Skeletal muscle satellite cell (primary cell): ENCODE results near the gene TMEM184A.

Experiments used
- H3K27me3 ChIP-seq: 2 replicates; pipeline ENCODE4 v1.7.0; 2013; ENCODE audit warnings: low read length; ENCODE audit not compliant: control insufficient read depth, insufficient read depth
- H3K36me3 ChIP-seq: 2 replicates; pipeline ENCODE4 v1.7.0; 2013; ENCODE audit warnings: mild to moderate bottlenecking, control low read depth, low read length; ENCODE audit not compliant: insufficient read depth
- H3K4me1 ChIP-seq: 2 replicates; pipeline ENCODE4 v1.7.0; 2013; ENCODE audit warnings: low read length; ENCODE audit not compliant: control insufficient read depth, insufficient read depth
- H3K4me2 ChIP-seq: 2 replicates; pipeline ENCODE4 v1.7.0; 2013; ENCODE audit warnings: mild to moderate bottlenecking, low read length
- H3K4me3 ChIP-seq: 2 replicates; pipeline ENCODE4 v1.7.0; 2013; ENCODE audit warnings: low read length
- H3K9ac ChIP-seq: 2 replicates; pipeline ENCODE4 v1.7.0; 2013; ENCODE audit warnings: mild to moderate bottlenecking, low read depth, low read length, moderate library complexity
- H3K9me3 ChIP-seq: replicated peaks from 2 replicates; pipeline ENCODE4 v1.7.0; 2013; ENCODE audit warnings: mild to moderate bottlenecking, control low read depth, low read length

The TMEM184A gene

DNA sequence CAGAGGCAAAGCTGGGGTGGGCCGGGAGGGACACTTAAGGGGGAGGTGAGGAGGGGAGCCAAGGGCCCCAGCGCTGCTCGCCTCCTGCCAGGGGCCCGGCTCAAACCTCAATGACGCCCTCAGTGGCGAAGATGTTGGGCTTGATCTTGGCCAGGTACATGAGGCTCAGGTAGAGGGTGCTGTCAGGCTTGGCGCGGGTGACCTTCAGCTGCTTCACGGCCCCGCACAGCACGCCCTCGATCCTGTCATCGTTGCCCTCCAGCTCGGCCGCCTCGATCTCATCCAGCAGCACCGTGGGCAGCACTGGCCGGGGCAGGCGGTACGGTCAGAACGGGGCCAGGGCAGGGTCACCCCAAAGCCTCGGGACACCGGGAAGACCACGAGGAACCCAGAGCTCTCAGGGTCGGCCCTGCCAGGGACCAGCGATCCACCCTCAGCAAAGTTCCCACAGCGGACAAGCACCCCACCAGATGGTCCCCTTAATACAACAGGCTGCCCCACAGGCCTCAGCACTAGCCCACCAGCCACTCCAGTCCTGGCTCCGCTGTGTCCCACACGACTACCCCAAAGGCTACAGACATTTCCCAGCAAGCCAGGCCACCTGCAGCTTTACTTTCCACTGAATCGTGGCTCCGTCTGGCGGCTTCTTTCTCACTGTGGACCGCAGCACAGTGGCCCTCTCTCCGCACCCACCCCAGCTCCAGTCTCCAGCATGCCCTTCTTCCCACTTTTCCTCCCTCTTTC, 55.8 kb downstream of the TMEM184A start:
- Histone ChIP-seq H3K9ac (no peak overlapping the region), H3K27me3 (no peaks in the 10 kb centered on the region), H3K9me3 (no peaks in the 10 kb centered on the region), H3K4me2 (no peak overlapping the region), H3K4me1 (peaks cover 6% of the 10 kb centered on the region), H3K4me3 (no peak overlapping the region), H3K36me3 (peaks cover 36% of the 10 kb centered on the region)

DNA sequence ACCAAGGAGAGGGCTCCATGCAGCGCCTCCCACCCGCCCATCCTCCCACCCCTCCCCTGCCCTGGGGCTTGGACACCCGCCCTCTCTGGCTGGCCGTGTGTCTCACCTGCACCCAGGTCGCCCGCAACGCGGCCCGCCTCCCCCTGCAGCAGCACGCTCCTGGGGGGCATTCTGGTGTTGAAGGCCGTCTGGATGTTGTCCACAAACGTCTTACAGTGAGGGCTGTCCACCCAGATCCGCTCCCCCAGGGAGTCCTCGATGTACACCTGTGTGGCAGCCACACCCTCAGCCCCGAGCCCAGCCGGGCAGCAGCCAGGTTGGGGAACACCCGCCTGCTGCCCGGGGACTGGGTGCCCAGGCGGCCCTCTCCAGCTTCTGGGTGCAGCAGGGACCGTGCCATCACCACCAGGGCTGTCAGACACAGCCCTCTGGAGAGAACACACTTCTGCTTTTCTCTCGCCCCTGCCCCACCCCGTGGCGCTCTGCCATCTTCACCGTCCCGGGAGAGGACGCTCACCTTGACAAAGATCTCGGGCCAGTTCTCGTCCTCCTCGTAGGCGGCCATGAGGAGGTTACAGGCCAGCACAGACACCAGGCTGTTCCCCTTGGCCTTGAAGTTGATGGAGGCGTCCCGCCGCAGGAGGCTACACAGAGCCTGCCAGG, 56.5 kb downstream of the TMEM184A start:
- H3K4me2 ChIP-seq = no peak overlapping the region
- H3K27me3 ChIP-seq = no peaks in the 10 kb centered on the region
- H3K9me3 ChIP-seq = no peaks in the 10 kb centered on the region
- H3K9ac ChIP-seq = no peak overlapping the region
- H3K36me3 ChIP-seq = peaks cover 36% of the 10 kb centered on the region
- H3K4me3 ChIP-seq = no peak overlapping the region
- peaks cover 6% of the 10 kb centered on the region for H3K4me1 ChIP-seq

DNA sequence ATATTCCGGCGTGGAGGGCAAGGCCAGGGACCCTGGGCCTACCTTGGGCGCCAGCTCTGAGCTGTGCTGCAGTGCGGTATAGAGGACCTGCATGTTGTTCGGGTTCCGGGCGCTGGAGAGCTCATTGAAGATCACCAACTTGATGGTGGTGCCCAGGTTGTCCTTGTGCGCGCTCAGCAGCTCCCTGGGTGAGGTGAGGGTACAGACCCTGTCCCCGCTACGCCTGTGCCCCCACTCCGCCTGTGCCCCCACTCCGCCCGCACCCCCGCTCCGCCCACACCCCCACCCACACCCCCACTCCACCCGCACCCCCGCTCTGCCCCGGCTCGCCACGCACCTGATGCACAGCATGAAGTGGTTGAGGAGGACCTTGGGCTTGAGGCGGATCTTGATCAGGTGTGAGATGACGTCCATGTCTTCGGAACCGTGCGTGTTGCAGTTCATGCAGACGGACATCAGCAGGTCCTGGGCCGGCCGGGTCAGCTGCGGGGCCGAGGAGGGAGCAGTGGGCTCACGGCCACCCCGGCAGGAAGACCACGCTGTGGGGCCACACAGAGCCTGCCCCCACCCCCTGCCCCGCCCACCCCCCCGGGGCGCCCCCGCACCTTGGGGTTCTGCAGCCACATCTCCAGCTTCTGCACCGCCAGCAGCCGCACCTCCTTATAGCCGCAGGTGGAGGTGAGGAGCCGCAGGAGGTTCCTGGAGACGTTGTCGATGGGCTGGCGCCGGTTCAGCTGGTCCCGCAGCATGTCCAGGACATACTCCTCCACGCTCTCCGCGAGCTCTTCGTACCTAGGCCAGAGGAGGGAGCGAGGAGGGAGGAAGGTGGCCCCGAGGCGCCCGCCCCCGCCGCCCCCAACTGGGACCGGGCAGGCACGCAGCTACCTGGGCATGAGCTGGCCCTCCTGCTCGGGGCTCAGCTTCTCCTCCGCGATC, 57.4 kb downstream of the TMEM184A start:
- H3K4me3 ChIP-seq = no peak overlapping the region
- peaks cover 44% of the 10 kb centered on the region for H3K36me3 ChIP-seq

DNA sequence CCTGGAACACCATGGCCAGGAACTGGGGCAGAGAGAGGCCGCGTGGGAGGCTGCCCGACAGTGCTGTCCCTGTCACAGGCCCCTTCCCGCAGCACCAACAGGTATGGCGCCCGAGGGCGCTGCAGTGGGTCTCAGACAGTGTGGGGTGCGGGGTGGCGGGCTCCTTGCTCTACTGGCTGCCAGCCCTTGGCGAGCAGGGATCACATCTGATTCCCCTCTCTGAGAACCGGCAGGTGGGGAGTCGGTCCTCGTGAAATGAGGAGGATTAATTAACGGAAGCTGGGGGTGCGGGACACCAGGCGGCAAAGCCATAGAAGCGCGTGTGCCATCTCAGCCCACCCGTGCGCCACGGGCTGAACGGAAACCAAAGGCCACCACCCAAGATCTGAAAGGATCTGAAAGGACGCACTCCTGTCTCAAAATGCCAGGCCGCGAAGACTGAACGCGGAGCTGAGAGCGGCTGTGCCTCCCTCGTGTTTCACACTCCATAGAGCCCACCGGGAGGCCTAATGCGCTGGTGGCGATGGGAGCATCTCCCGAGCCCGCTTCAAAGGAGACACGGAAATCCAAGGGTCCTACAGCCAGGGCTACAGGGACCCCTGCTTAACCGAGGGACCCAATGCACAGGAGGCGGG, 58.6 kb downstream of the TMEM184A start:
- H3K36me3 ChIP-seq = peaks cover 45% of the 10 kb centered on the region

More for the DNA sequence above, 57.4 kb downstream of the TMEM184A start:
- no peaks in the 10 kb centered on the region for H3K9me3 ChIP-seq
- no peak overlapping the region for H3K9ac ChIP-seq
- no peak overlapping the region for H3K4me2 ChIP-seq
- no peaks in the 10 kb centered on the region for H3K27me3 ChIP-seq
- H3K4me1 ChIP-seq = peaks cover 6% of the 10 kb centered on the region

DNA sequence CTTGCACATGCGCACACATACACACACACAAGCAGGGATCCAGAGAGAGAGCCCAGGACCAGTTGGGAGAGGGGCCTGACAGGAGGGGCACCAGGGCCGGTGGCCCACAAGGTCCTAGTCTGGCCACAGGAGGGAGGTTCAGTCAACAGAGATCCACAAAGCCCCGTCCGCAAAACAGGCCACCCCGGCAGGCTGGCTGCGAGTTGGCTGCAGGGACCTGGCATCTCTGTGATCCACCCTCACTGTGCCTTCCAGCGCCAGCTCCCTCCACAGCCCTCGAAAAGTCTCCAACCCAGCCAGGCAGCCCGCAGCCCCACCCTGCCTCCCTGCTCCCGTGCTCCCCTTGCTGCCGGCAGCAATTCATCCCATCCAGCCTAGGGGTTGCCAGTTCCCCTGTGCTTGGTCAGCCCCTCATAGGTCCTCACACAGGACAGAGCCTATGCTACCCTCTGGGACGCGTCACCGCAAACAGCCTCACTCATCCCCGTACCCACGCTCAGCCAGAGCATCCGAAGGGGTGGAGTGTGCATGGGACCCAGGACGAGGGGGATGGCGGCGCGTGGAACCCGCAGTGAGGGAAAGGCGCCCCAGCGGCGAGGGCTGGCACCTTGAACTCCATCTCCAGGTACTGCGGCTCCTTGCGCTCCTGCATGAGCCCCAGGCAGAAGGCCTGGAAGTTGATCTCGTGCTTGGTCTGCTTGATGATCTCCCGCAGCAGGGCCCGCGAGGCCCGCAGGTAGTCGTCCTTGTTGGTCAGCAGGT, 59.3 kb downstream of the TMEM184A start:
- Histone ChIP-seq H3K4me3 (no peak overlapping the region), H3K9ac (no peak overlapping the region), H3K4me1 (no peaks in the 10 kb centered on the region), H3K4me2 (no peak overlapping the region), H3K9me3 (no peaks in the 10 kb centered on the region), H3K36me3 (peaks cover 45% of the 10 kb centered on the region), H3K27me3 (no peaks in the 10 kb centered on the region)

More for the DNA sequence above, 58.6 kb downstream of the TMEM184A start:
- no peaks in the 10 kb centered on the region for H3K4me1 ChIP-seq
- no peaks in the 10 kb centered on the region for H3K9me3 ChIP-seq
- H3K27me3 ChIP-seq = no peaks in the 10 kb centered on the region
- no peak overlapping the region for H3K4me2 ChIP-seq
- no peak overlapping the region for H3K4me3 ChIP-seq
- no peak overlapping the region for H3K9ac ChIP-seq

DNA sequence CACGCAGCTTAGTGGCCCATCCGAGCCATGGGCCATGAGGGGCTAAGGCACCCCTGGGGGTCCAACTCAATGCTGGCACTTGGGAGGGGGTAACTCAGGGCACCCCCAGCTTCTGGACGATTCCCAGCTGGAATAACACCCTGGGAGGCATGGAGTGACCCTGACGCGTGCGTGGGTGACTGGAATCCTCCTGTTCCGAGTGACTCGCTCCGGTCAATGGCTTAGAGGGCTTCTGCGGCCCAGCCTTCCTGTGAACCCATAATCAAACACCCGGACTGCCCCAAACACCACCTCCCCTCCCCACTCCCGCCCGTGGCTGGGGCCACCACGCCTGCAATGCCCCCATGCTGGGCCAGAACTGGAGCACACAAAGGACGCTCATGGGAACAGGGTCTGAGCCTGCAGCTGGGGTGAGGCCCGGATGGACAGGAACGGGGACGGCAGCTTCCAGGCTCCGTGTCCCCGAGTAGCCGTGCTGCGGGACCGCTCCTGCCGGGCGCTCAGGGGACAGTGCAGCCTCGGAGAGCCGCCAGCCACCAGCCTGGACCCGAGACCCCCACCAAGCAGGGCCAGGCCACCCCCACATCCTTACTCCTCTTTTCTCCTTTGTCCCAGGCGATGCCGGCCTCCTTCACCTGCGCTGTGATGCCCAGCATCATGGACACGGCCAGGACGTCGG, 60.3 kb downstream of the TMEM184A start:
- H3K36me3 ChIP-seq = peaks cover 47% of the 10 kb centered on the region

DNA sequence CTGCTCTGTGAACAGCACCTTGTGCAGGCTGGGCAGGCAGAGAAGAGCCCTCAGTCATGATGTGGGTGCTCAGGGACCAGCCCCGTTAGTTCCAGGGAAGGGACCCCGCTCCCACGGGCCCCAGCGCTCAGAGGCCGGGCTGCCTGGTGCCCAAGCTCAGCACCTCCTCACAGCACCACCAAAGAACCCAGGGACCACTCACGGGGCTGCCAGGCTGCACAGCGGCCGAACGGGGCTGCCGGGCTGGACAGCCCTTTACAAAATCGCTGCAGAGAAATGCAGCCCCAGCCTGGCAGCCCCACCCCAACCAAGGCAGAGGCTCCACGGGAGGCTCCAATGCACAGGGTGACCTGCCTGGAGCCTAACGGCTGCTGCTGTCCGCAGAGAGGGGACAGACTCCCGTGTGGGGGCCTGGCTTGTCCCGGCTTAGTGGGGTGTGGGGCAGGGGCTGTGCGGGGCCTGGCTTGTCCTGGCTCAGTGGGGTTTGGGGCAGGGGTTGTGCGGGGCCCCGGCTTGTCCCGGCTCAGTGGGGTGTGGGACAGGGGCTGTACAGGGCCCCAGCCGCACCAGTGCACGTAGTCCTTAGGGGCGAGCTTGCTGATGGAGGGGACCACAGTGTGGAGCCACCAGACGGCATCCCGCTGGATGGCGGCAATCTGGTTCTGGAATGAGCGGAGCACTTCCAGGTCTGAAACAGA, 61.0 kb downstream of the TMEM184A start:
- H3K9me3 ChIP-seq = no peaks in the 10 kb centered on the region
- peaks cover 43% of the 10 kb centered on the region for H3K36me3 ChIP-seq
- no peaks in the 10 kb centered on the region for H3K27me3 ChIP-seq
- no peak overlapping the region for H3K4me3 ChIP-seq
- no peak overlapping the region for H3K9ac ChIP-seq
- H3K4me1 ChIP-seq = no peaks in the 10 kb centered on the region
- H3K4me2 ChIP-seq = no peak overlapping the region

More for the DNA sequence above, 60.3 kb downstream of the TMEM184A start:
- Histone ChIP-seq H3K4me1 (no peaks in the 10 kb centered on the region), H3K9me3 (no peaks in the 10 kb centered on the region), H3K4me2 (no peak overlapping the region), H3K9ac (no peak overlapping the region), H3K4me3 (no peak overlapping the region), H3K27me3 (no peaks in the 10 kb centered on the region)

DNA sequence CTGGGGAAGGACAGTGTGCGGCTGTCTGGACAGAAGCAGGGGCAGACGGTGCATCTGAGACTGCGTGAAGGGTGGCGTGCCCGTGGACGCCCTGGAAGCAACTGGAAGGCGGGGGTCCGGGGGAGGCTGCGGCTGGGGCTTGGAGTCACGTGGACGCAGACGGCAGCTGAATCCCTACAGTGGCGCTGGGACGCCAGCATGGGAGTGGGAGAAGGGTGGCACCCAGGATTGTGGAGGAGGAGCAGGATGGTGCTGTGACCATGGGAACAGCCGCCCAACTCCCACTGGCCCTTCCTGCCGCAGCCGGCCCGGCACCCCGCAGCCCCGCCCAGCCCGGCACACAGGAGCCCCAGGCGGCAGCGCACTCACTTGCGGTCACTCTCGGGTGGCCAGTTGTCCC, 61.6 kb downstream of the TMEM184A start:
- Histone ChIP-seq H3K4me3 (no peak overlapping the region), H3K27me3 (no peaks in the 10 kb centered on the region), H3K4me2 (no peak overlapping the region), H3K9ac (no peak overlapping the region), H3K36me3 (peaks cover 43% of the 10 kb centered on the region), H3K4me1 (no peaks in the 10 kb centered on the region), H3K9me3 (no peaks in the 10 kb centered on the region)

DNA sequence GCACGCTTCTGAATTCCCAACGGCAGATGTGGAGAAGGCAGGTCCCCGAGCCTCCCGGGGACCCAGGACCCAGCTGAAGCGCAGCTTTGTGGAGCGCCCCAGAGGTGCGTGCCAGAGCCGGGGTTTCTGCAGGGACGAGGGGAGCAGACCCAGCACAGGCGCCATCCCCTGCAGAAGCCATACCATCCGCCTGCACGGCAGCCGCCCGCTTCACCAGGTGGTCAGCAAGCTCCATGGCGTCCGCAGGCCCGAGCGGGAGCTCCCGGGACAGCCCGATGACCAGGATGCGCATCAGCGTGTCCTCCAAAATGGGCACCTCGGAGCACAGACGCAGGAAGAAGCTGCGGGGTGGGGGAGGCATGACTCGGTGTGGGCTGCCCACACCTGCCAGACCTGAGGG, 62.4 kb downstream of the TMEM184A start:
- H3K9me3 ChIP-seq = no peaks in the 10 kb centered on the region
- no peak overlapping the region for H3K4me2 ChIP-seq
- no peaks in the 10 kb centered on the region for H3K4me1 ChIP-seq
- no peak overlapping the region for H3K4me3 ChIP-seq
- no peaks in the 10 kb centered on the region for H3K27me3 ChIP-seq
- H3K36me3 ChIP-seq = peaks cover 51% of the 10 kb centered on the region
- no peak overlapping the region for H3K9ac ChIP-seq

DNA sequence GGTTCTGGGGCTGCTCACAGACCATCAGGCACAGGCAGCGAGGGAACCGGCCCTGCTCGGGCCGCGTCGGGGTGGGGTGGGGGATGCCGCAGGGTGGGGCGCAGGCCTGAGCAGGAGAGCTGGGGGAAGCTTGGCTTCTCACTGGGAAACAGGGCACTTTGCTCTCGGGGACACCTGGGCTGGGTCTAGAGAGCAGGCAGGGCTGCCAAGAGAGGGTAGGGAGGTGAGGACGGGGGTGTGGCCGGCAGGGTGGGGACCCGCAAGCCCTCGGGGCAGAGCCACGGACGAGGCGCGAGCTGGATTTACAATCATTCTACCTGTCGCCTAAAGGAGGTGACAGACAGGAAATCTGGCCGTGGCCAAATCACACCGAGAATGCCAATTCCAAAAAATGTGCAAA, 62.9 kb downstream of the TMEM184A start:
- Histone ChIP-seq H3K27me3 (no peaks in the 10 kb centered on the region), H3K36me3 (peaks cover 55% of the 10 kb centered on the region), H3K4me2 (no peak overlapping the region), H3K4me3 (no peak overlapping the region), H3K4me1 (no peaks in the 10 kb centered on the region), H3K9ac (no peak overlapping the region), H3K9me3 (no peaks in the 10 kb centered on the region)
